C4-2B (cell line): ENCODE results near the gene NOS3.

Experiments used
- H3K27ac ChIP-seq: fragments of 450-650 bp; 2 replicates; pipeline ENCODE4 v1.5.1; 2017
- CTCF ChIP-seq: fragments of 450-650 bp; conservative IDR thresholded peaks from 2 replicates; pipeline ENCODE4 v1.5.1; 2017; ENCODE audit warnings: mild to moderate bottlenecking
- ZFX ChIP-seq: fragments of 450-650 bp; IDR thresholded peaks from 2 replicates; pipeline ENCODE4 v1.6.1; 2017

NOS3 gene

GRCh38 chr7:150990416-150991186 lies at the start of gene NOS3:
TSS of gene NOS3 (plus strand) at chr7:150991017. CDS start at chr7:150993804, 2,787 bp downstream.
- peak within 1 kb of the TSS; percentile 23; the same call in 1 of the 2 replicates for H3K27ac ChIP-seq
- TF ChIP-seq CTCF (no peak), ZFX (no peak)

- no peak overlapping the region for H3K27ac ChIP-seq
- no peak for TF ChIP-seq ZFX
- no peak for TF ChIP-seq CTCF
Observed at GRCh38 chr7:150941351-150942000, 49.3 kb upstream of the NOS3 start.

GRCh38 chr7:150942001-150942590 lies 48.7 kb upstream of the NOS3 start:
- H3K27ac ChIP-seq, result no peak overlapping the region
- TF ChIP-seq ZFX (no peak), CTCF (no peak)

GRCh38 chr7:150942591-150943452 lies 48.0 kb upstream of the NOS3 start:
- TF ChIP-seq CTCF (no peak), ZFX (no peak)
- no peak overlapping the region for H3K27ac ChIP-seq

GRCh38 chr7:150943453-150943814 lies 47.4 kb upstream of the NOS3 start:
- no peak for TF ChIP-seq CTCF
- no peak for TF ChIP-seq ZFX
- no peak overlapping the region for H3K27ac ChIP-seq

- TF ChIP-seq ZFX (no peak), CTCF (no peak)
- no peak overlapping the region for H3K27ac ChIP-seq
Observed at GRCh38 chr7:150944066-150945042, 46.5 kb upstream of the NOS3 start.
